Bronchial epithelial cell (primary cell): Measurements from ENCODE around the gene NRARP. TPM values are rescaled to one million over a fixed set of nuclear protein-coding genes. Genes with fewer than 3 reads are reported as not detected.
"Not testable (repeated sequence)": the region's sequence is repeated elsewhere in the genome, so short reads cannot be mapped to it uniquely, and the experiment has no call there.

Experiments
- DNase-seq: peaks from one replicate; pipeline ENCODE4 v3.0.0-alpha.2; 2010; ENCODE audit warnings: low read depth
- FAIRE-seq: peaks from 2 replicates; lab custom pipeline; 2011; peaks lifted over from hg19 to GRCh38; lab: Jason Lieb, UNC
- H3K27me3 ChIP-seq: 2 replicates; pipeline ENCODE4 v1.5.1; 2011; ENCODE audit warnings: low read length; ENCODE audit not compliant: control insufficient read depth, insufficient read depth
- H3K36me3 ChIP-seq: 2 replicates; pipeline ENCODE4 v1.5.1; 2011; ENCODE audit warnings: low read length; ENCODE audit not compliant: control insufficient read depth, insufficient read depth
- H3K4me3 ChIP-seq: 2 replicates; pipeline ENCODE4 v1.5.1; 2011; ENCODE audit warnings: mild to moderate bottlenecking, low read depth, low read length, control low read depth
- total RNA-seq: library from RNA; depleted of rRNA; stranded (reverse); fragments of >200 nt; gene quantifications from 2 replicates; pipeline ENCODE4 v1.2.1, GENCODE V29; 2014
- TF ChIP-seq, protein P1 (sequence below): IDR thresholded peaks from 2 replicates; pipeline ENCODE4 v1.5.1; 2011; ENCODE audit warnings: mild to moderate bottlenecking, moderate library complexity, low read length, control low read depth, inconsistent platforms; ENCODE audit not compliant: insufficient read depth, severe bottlenecking

Gene NRARP
- total RNA-seq, 1 donor from 2014 or later, result 3.4 TPM

DNA sequence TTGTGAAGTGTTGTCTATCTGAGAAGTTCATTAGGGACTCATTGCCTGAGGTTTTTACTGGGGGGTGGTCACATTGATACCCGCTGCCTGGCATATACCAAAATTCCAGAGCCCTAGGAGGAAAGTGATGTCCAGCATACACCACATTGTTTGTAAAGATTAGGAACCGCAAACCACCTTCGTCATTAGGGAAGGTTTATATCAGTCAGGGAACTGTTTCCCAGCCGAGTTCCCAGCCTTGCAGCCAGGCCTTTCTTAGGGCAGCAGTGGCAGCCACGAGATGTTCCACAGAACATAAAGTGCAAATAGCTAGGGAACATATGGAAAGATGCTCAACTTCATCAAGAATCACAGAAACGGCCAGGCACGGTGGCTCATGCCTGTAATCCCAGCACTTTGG is 40.4 kb upstream of the NRARP start:
- no peaks in the 10 kb centered on the region for H3K27me3 ChIP-seq
- TF ChIP-seq, protein P1, sequence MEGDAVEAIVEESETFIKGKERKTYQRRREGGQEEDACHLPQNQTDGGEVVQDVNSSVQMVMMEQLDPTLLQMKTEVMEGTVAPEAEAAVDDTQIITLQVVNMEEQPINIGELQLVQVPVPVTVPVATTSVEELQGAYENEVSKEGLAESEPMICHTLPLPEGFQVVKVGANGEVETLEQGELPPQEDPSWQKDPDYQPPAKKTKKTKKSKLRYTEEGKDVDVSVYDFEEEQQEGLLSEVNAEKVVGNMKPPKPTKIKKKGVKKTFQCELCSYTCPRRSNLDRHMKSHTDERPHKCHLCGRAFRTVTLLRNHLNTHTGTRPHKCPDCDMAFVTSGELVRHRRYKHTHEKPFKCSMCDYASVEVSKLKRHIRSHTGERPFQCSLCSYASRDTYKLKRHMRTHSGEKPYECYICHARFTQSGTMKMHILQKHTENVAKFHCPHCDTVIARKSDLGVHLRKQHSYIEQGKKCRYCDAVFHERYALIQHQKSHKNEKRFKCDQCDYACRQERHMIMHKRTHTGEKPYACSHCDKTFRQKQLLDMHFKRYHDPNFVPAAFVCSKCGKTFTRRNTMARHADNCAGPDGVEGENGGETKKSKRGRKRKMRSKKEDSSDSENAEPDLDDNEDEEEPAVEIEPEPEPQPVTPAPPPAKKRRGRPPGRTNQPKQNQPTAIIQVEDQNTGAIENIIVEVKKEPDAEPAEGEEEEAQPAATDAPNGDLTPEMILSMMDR, result no peak
- no peaks in the 10 kb centered on the region for H3K36me3 ChIP-seq
- no peak overlapping the region for H3K4me3 ChIP-seq
- DNase-seq, result no peak
- FAIRE-seq, result no peak

DNA sequence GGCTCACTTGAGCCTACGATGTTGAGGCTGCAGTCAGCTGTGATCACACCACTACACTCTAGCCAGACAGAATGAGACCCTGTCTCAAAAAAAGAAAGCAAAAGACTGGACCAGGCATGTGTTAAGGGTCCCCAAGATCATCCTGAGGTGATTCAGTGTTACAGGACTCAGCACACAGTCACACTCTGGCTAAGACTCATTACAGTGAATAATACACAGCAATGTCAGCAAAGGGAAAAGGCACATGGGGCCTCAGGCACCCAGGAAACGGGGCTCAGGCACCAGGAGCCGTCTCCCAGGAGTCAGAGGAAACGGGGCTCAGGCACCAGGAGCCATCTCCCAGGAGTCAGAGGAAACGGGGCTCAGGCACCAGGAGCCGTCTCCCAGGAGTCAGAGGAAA is 39.2 kb upstream of the NRARP start:
- FAIRE-seq, result no peak
- no peaks in the 10 kb centered on the region for H3K36me3 ChIP-seq
- no peak overlapping the region for H3K4me3 ChIP-seq
- TF ChIP-seq, protein P1, result no peak
- DNase-seq, result no peak
- H3K27me3 ChIP-seq, result no peaks in the 10 kb centered on the region

DNA sequence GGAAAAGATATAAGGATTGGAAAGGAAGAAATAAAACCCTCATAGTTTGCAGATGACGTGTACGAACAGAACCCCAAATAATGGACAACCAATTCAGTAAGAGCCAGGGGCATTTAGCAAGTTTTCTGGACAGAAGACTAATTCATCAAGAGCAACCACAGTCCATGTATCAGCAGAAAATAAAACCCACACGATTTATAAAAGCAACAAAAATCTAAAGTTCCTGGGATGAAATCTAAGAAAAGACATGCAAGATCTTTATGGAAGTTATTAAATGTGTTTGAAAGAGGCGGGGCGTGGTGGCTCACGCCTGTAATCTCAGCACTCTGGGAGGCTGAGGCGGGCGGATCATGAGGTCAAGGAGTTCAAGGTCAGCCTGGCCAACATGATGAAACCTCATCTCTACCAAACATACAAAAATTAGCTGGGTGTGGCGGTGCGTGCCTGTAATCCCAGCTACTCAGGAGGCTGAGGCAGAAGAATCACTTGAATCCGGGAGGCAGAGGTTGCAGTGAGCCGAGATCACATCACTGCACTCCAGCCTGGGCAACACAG is 37.9 kb upstream of the NRARP start:
- DNase-seq, H3K36me3 ChIP-seq, H3K27me3 ChIP-seq, H3K4me3 ChIP-seq, FAIRE-seq: not testable (repeated sequence)

GRCh38 chr9:137339045-137339907 is 37.2 kb upstream of the NRARP start:
- H3K27me3 ChIP-seq, result no peaks in the 10 kb centered on the region
- H3K4me3 ChIP-seq, result no peak overlapping the region
- FAIRE-seq, result no peak
- no peak for DNase-seq
- no peaks in the 10 kb centered on the region for H3K36me3 ChIP-seq
- TF ChIP-seq, protein P1, result no peak

- H3K36me3 ChIP-seq, result no peaks in the 10 kb centered on the region
- H3K4me3 ChIP-seq, result no peak overlapping the region
- H3K27me3 ChIP-seq, result no peaks in the 10 kb centered on the region
- TF ChIP-seq, protein P1, result no peak
- DNase-seq (no peak), FAIRE-seq (no peak)
Observed at GRCh38 chr9:137336735-137337134, 34.7 kb upstream of the NRARP start.

DNA sequence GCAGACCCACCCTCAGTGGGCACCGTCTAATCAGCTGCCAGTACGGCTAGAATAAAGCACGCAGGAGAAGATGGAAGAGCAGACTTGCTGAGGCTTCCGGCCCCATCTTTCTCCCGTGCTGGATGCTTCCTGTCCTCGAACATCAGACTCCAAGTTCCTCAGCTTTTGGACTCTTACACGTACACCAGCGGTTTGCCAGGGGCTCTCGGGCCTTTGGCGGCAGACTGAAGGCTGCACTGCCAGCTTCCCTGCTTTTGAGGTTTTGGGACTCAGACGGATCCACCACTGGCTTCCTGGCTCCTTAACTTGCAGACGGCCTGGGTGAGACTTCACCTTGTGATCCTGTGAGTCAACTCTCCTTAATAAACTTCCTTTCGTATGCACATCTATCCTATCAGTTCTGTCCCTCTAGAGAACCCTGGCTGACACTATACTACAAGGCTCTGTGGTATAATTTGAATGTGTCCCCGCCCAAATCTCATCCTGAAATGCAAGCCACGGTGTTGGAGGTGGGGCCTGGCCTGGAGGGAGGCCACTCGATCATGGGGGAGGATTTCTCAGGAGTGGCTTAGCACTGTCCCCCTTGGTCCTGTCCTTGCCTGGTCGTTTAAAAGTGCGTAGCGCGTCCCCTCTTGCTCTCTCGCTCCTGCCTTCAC is 31.1 kb upstream of the NRARP start:
- Histone ChIP-seq H3K4me3 (no peak overlapping the region), H3K27me3 (no peaks in the 10 kb centered on the region), H3K36me3 (no peaks in the 10 kb centered on the region)
- DNase-seq (no peak), FAIRE-seq (no peak)
- TF ChIP-seq, protein P1, result no peak
